GM12892 (cell line): ENCODE measurements around the gene SERPINA12. TPM values are rescaled to one million over a fixed set of nuclear protein-coding genes. Genes with fewer than 3 reads are reported as not detected.

Experiments
- DNase-seq: peaks from one replicate; pipeline ENCODE4 v3.0.0; 2011; ENCODE audit not compliant: insufficient read length
- FAIRE-seq: peaks from 2 replicates; lab custom pipeline; 2011; peaks lifted over from hg19 to GRCh38; lab: Jason Lieb, UNC
- POLR2A ChIP-seq: IDR thresholded peaks from 2 replicates; pipeline ENCODE4 v1.6.1; 2011; ENCODE audit warnings: low read depth, low read length, control low read depth
- POLR2AphosphoS5 ChIP-seq: IDR thresholded peaks from 2 replicates; pipeline ENCODE4 v1.6.1; 2011; ENCODE audit warnings: low read depth, low read length, control low read depth
- TAF1 ChIP-seq: IDR thresholded peaks from 2 replicates; pipeline ENCODE4 v1.6.1; 2011; ENCODE audit warnings: low read depth, mild to moderate bottlenecking, control low read depth, low read length, borderline replicate concordance
- polyA plus RNA-seq: library from polyadenylated mRNA; unstranded; fragments of >200 nt; gene quantifications from one replicate; pipeline ENCODE4 v1.2.1, GENCODE V29; 2012; ENCODE audit warnings: missing spikeins, inconsistent platforms; ENCODE audit not compliant: missing spikeins

Gene SERPINA12
- polyA plus RNA-seq, result not detected

- TF ChIP-seq POLR2A (no peak), TAF1 (no peak), POLR2AphosphoS5 (no peak)
- FAIRE-seq (no peak), DNase-seq (no peak)
Observed at GRCh38 chr14:94509356-94509755, at the start of gene SERPINA12. TSS of gene SERPINA12 (minus strand) at chr14:94509469. CDS start at chr14:94498397, 11,072 bp downstream.

- no peak for FAIRE-seq
- DNase-seq, result no peak
- no peak for TF ChIP-seq POLR2A
Observed at GRCh38 chr14:94558842-94559241, 49.6 kb upstream of the SERPINA12 start.

DNA sequence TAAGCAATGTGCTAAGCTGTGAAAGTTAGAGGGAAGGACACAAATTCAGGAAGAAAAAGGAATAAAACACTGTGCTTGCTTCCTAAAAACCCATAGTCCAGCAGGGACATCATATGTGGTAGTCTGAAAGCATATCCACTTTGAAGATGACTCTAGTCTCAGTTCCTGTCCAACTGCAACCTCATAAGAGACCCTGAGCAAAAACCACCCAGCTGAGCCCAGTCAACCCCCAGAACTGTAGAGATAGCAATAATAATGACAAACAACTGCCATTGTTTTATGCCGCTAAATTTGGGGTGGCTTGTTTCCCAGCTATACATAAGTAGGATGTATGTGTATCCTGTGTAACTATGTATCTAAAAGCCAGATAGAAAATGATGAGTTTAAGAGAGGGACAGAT, 48.1 kb upstream of the SERPINA12 start:
- no peak for FAIRE-seq
- no peak for DNase-seq
- no peak for TF ChIP-seq TAF1
- TF ChIP-seq POLR2A, result no peak
- TF ChIP-seq POLR2AphosphoS5, result no peak

DNA sequence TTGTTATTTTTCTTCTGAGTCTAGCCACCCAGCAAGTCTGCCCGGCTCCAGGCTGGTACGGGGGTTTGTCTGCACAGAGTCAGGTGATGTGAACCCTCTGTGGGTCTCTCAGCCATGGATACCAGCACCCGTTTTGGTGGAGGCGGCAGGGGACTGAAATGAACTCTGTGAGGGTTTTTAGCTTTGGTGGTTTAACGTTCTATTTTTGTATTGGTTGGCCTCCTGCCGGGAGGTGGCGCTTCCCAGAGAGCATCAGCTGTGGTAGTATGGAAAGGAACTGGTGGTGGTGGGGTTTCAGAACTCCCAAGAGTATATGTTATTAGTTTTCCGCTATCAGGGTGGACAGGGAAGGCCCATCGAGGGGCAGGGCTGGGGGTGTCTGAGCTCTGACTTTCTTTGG, 46.7 kb upstream of the SERPINA12 start:
- FAIRE-seq, result no peak

DNA sequence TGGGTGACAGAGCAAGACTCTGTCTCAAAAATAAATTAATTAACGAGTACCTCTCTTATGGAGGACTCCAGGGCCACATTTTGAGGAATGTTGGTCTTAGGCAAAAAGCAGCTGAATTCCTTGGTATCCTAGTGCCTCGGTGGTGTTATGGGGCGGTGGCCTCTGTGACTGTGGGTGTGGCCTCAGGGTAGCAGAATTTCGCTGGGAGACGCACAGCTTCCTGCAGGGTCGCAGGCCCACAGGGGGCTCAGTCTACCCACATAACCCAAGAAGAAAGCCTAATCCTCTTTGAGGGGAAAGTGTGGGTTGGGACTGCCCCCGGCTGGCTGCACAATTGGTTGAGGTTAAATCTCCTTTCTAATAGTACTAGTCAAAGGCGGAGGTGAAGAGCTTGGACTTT, 40.8 kb upstream of the SERPINA12 start:
- no peak for FAIRE-seq
- no peak for DNase-seq
- TF ChIP-seq POLR2AphosphoS5, result no peak
- no peak for TF ChIP-seq TAF1
- no peak for TF ChIP-seq POLR2A

More for the DNA sequence above, 46.7 kb upstream of the SERPINA12 start:
- TF ChIP-seq POLR2AphosphoS5 (no peak), TAF1 (no peak), POLR2A (no peak)
- no peak for DNase-seq

DNA sequence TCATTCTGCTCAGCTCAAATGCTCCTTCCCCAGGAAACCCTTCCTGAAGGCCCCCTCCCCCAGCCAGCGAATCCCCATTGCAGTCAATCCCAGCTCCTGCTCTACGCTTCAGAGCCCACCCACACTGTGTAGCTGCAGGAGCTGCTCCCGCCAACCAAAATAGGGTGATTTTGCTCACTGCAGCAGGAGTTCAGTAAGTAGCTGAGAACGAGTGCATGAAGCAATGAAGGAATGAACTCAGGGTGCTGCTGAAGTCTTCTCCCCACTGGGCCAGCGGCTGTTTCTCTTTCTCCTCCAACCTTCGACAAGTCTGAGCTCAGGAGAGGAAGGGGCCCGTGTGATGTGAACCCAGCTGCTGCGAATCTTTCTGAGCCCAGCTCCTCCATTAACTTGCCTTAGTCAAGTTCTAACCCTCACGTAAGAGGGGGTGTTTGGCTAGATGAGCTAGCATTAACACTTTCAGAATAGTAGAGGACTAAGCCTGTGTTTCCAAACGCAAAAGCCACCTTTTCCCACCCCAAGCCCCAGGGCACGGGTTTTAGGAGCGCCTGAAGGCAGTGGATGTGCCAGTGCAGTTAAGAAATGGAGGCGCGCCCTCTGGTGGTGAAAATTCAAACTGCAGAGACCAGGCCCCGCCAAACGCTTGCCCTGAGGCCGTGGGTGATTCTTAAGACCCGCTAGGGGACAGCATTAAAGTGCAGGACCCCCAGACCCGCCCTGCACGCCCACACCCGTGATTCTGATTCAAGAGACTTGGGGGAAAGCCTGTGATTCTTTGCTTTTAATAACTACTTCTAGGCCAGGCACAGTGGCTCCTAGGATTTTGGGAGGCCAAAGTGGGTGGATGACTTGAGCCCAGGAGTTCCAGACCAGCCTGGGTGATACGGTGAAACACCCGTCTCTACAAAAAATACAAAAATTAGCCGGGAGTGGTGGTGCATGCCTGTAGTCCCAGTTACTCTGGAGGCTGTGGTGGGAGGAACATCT, 40.0 kb upstream of the SERPINA12 start:
- DNase-seq, result peak; percentile 44
- TF ChIP-seq TAF1, result no peak
- TF ChIP-seq POLR2AphosphoS5, result no peak
- TF ChIP-seq POLR2A, result no peak
- FAIRE-seq, result peak; percentile 38

GRCh38 chr14:94548131-94548998, 39.1 kb upstream of the SERPINA12 start:
- DNase-seq (no peak), FAIRE-seq (no peak)
- TF ChIP-seq POLR2AphosphoS5 (no peak), POLR2A (no peak)

GRCh38 chr14:94547726-94548125, 38.5 kb upstream of the SERPINA12 start:
- no peak for DNase-seq
- no peak for FAIRE-seq
- TF ChIP-seq POLR2AphosphoS5, result no peak
- TF ChIP-seq TAF1, result no peak
- TF ChIP-seq POLR2A, result no peak

DNA sequence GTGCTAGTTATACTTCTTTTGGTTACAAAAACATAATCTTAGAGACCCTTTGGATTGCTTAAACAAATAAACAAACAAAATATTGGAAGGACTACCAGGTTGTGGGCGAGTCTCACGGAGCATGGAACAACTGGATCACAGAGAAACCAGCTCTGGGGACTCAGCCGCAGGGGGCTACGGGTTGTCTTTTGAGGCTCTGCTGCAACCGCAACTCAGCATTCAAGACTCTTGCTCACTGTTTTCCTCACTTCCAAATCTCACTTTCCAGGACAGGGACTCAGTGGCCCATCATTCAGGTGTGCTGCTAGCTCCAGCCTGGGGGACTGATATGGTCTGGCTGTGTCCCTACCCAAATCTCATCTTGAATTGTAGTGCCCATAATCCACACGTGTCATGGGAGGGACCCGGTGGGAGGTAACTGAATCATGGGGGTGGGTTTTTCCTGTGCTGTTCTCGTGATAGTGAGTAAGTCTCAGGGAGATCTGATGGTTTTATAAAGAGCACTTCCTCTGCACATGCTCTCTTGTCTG, 37.9 kb upstream of the SERPINA12 start:
- TF ChIP-seq POLR2A (no peak), POLR2AphosphoS5 (no peak), TAF1 (no peak)
- DNase-seq (no peak), FAIRE-seq (no peak)

GRCh38 chr14:94545131-94545841, 36.0 kb upstream of the SERPINA12 start:
- no peak for TF ChIP-seq TAF1
- TF ChIP-seq POLR2A, result no peak
- TF ChIP-seq POLR2AphosphoS5, result no peak
- DNase-seq (no peak), FAIRE-seq (no peak)
